ENCODE results near the gene HTR2B.
A peak's percentile ranks its signal among the peaks of the same experiment; 100 is the strongest.
"Not testable (repeated sequence)": the region's sequence is repeated elsewhere in the genome, so short reads cannot be mapped to it uniquely, and the experiment has no call there.

HTR2B gene

DNA sequence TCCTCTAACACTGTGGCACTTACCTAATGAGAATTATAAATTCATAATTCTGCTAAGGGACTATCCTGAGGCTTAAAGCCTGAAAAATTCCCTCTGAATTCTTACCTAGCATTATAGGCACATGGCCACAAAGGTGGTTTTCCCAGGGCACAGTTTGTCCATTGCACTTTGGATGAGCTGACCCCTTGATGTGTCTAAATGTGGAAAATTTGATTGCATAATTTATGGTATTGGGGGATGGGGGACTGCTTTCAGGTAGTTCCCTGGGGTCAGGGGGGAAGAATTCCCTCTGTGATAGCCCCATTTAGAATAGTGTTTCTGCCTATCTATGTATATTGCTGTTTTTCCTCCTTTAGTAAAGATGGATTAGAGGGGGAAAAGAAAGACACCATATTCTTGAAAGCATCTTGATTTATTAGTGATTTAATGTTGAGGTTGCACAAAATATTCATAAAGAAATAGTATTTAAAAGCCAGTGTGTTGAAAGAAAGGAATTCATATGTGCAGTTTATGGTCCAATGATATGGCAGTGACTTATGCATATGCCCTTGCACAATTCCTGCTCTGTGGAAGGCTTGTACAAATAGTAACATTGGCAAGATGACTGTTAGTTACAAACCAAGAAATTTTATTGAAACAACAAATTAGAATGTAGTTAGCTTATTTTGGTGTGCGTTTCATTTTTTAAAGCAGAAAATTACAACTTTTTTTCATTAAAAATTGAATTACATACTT is 8.7 kb upstream of the HTR2B start:
- no peak for DNase-seq (ENCODE audit: low read depth)

DNA sequence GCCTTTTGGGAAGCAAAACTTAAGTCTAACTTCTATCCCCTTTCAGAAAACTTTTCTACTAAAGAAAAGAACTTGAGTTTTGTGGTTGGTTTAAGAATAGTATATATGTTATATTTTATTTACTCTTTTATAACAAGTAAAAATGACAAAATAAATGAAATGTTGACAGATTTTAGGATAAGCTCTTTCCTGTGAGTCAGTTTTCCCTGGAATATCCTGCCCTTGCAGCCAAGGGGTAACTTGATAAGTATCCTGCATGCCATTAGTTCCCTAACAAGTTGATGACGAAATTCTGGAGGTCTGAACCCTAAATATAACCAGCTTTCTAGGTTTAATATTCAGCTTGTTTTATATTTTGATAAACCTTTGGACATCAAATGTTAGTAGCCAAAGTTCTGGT is 7.3 kb upstream of the HTR2B start:
- DNase-seq (ENCODE audit: low read depth), result no peak

DNA sequence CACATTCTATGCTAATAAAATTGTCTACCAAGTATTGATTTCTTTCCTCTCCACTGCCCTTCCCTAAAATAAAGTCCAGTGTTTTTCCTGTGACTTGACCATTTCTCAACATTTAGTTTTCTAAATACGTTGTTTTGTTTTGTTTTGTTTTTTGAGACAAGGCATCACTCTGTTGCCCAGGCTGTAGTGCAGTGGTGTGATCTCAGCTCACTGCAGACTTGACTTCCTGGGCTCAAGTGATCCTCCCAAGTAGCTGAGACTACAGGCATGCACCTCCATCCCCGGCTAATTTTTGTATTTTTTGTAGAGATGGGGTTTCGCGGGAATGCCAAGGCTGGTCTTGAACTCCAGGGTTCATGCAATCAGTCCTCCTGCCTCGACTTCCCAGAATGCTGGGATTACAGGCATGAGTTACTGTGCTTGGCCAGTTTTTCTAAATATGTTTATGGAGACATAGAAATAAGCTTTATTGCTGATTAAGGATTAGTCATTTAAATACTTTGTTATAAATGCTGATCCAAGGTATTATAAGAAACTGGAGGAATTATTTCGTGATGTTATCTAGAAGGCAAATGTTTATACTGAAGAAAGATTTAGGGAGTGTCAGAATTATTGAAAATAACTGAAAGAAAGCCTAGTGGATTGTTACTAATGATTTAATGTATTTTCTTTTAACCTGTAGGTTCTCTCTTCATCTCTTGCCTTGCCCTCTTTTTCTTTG is 5.7 kb upstream of the HTR2B start:
- DNase-seq (ENCODE audit: low read depth), result no peak

DNA sequence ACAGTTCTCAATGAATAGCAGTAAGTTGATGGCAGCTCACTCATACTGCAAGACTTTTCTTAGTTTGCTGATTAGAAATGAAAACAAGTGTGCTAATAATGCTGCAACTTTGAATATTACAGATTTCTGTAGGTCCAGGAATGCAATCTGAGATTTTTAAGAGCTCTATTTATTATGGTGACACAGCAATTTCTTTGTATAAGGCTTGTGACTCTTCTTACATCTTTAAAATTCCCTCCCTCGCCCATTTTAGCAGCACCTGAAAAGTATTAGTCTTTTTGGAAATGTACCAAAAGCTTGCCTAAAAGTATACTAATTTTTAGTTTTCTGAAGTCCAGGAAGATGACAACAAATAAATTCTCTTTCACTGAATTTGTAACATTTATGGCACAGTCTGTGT is 4.4 kb upstream of the HTR2B start:
- no peak for DNase-seq (ENCODE audit: low read depth)

DNA sequence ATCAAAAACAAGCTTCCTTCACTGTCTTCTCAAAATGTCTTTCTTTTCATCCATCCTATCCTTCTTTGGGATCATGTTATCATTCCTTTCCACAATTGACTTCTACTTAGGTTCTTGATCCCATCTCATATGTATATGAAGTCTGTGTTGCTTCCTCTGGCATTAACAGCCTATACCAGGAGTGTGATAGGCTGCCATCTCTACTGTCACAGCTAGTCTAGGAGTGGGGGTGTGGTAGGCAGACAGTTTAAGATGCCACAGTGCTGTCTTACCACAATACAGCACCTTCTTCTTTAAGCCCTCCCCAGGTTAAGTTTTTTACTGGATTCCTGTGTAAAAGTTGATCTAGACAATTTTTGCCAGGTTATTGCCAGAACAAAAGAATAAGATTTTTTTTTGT is 3.7 kb upstream of the HTR2B start:
- no peak for DNase-seq (ENCODE audit: low read depth)

DNA sequence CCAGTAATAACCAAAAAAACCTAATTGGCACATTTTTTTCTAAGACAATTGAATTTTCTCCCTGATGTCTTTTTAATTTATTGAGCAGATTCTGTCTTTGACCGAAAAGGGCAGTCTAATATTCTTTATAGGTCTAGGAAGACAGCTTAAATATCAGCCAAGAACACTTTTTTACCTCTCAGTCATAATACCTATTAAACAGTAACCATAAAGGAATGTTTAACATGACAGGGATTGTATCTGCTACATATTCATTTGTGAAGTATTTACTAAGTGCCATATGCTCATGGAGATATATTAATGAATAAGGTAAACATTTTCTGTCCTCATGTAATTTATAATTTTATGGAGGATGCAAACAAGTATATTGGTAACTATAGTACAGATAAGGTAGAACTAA is 3.1 kb upstream of the HTR2B start:
- no peak for DNase-seq (ENCODE audit: low read depth)

DNA sequence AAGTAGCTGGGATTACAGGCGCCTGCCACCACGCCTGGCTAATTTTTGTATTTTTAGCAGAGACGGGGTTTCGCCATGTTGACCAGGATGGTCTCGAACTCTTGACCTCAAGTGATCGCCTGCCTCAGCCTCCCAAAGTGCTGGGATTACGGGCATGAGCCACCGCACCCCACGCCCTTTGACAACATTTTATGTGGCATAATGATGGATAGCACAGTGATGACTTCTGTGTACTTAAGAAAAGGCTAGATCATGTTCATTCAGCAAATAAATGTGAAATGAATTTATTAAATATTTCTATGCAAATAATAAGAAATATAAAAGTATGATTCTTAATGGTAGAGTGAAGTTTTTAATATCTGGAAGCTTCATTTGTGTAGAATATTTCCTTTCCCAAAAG is 2.6 kb upstream of the HTR2B start:
- DNase-seq (ENCODE audit: low read depth), result no peak

DNA sequence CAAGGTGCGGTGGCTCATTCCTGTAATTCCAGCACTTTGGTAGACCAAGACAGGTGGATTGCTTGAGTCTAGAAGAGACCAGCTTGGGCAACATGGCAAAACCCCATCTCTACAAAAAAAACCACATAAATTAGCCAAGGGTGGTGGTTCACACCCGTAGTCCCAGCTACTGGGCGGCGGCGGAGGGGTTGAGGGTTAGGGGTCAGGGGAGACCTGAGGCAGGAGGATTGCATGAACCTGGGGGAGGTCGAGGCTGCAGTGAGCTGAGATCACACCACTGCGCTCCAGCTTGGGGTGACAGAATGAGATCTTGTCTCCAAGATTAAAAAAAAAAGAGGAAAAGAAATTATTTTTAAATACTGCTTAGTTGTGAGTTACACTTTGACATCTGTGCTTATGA is 1.3 kb upstream of the HTR2B start:
- no peak for DNase-seq (ENCODE audit: low read depth)

DNA sequence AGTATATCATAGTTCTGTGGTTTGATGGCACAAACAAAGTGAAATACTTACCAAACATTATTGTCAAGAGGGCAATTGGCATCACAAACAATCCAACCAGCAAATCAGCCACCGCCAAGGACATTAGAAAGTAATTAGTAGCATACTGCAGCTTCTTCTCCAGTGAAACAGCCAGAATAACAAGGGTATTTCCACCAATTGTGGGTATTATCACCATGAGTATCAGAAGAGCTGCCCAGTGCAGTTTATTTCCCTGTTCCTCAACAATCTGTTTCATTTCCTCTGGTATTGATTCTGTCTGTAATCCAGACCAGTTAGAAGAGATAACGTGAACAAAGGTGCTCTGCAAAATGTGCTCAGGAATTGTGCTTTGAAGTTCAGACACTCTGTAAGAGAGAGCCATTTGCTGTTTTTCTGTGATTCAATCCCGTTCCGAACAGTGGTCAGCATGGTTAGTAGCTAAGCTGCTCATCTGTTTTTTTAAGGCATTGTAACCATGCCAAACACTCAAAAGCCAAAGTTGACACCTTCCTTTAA is 1.4 kb downstream of the HTR2B start:
- DNase-seq (ENCODE audit: low read depth), result no peak

DNA sequence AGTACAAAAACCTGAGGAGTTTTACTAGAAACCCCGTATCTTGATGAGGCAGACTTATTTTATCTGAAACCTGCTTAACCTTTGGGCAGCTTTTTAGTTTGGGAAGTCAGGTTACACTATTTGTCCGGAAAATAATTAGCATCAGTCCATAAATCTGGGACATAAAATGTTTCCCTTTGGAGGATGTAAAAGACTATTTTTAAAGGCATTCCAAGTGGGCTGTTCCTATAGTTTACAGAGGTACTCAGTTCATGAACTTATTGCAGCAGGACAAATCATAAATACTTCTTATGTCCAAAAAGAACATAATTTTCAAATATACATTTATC is 6.3 kb downstream of the HTR2B start:
- DNase-seq (ENCODE audit: low read depth), result no peak

DNA sequence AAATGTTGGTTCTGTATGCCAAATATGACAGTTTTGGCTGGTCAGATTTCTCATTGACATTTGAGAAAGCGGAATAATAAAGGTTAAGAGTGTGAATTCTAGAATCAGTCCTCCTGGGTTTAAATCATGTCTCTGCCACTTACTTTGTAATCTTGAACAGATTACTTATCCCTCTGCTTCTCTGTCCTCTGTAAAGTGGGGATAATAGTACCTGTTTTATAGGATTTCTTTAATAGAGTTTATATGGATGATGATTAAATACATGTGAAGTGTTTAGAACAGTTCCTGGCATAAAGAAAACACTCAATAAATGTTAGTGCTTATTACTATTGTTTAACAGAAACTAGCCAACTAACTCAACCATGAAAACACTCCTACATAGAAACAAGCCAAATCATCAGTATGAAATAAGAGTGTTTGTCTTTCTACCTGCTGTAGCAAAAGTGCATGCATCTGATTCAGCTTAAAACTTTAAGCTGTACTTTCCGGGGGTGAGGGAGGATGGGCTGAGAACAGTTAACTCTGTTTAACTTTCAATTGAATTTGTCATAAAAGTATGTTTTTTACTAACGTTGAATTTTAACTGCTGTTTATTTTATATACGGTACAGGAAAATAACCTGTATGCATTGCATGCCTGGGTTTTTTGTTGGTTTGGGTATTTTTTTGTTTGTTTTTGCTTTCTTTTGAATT is 6.8 kb downstream of the HTR2B start:
- DNase-seq (ENCODE audit: low read depth), result no peak

DNA sequence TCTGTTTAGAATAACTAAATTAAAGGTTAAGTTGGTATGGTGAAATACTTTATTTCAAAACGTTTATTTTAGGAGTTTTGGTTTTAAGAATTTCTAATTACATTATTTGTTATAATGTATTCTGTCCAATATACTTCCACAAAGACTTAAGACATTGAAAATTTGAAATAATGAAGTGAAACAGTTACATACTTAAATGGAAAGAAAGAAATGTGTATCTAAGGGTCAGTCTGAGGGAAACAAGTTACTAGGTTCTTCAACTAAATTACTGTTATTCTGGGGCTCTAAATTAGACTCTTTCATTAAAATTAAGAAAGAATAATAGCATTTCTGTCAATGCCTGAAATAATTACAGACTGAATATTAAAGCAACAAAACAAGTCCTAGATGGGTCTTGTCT is 7.7 kb downstream of the HTR2B start:
- DNase-seq (ENCODE audit: low read depth), result no peak

DNA sequence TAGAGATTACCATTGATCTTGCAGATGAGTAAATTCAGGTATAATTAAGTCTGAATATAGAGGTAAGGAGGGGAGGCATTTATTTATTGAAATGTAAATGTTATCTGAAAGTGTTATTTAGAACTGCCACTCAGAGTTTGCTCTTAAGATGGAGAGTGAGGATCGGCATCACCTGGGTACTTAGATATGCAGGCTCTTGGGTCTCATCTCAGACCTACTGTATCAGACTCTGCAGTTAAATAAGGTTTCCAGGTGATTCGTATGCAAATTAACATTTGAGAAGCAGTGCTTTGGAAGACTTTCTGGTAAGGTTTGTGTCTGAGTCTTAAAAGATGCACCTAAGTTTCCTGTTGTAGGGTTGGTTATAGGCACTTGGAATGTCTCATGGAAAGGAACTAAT is 9.2 kb downstream of the HTR2B start:
- DNase-seq (ENCODE audit: low read depth), result no peak

DNA sequence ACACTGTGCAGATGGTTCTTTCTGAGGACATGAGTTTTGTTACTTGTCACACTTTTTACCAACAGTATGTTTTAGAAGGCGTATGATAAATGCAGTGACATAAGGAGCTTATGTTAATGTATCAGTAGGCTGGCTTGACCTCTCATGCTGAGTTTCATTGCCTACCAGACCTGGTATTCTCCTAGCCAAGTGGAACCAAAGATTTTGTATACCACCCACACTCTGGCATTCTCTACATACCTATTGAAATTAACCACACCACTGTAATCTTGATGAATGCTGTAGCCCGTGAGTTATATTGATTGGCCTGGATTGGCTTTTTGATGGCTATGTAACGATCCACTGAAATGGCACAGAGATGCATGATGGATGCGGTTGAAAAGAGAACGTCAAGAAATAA is 11.4 kb downstream of the HTR2B start:
- no peak for DNase-seq (ENCODE audit: low read depth)

DNA sequence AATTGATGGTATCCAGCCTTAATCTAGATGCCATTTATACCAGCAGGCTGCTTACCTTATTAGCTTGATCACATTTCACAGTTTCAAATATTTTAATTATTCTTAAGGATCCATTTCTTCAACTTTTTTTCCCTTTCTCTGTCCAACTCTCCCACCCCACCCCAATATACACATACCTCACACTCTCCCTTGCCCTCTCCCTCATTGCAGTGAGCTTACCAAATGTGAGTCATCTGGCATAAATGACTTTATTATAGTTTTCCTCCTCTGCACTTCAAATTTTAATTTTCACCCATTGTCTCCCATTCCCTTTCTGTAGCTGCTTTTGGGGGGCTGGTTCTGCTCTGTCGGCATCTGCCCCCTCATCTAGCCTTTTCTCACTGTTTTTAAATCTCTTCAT is 12.9 kb downstream of the HTR2B start:
- no peak for DNase-seq (ENCODE audit: low read depth)

DNA sequence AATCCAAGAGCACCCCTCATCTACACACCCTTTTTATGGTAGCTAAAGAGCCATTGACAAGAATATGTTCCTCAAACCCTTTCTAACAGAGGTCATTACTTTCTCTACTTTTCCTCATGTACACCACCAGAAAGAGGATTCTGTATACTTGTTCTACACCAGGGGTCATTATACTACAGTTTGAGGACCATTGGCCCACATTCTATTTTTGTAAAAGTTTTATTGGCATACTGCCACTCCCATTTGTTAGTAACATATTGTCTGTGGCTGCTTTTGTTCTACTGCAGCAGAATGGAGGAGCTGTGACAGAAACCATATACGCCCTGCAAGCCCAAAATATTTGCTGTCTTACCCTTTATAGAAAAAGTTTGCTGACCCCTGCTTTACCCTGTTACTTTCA is 14.3 kb downstream of the HTR2B start:
- DNase-seq (ENCODE audit: low read depth), result no peak

DNA sequence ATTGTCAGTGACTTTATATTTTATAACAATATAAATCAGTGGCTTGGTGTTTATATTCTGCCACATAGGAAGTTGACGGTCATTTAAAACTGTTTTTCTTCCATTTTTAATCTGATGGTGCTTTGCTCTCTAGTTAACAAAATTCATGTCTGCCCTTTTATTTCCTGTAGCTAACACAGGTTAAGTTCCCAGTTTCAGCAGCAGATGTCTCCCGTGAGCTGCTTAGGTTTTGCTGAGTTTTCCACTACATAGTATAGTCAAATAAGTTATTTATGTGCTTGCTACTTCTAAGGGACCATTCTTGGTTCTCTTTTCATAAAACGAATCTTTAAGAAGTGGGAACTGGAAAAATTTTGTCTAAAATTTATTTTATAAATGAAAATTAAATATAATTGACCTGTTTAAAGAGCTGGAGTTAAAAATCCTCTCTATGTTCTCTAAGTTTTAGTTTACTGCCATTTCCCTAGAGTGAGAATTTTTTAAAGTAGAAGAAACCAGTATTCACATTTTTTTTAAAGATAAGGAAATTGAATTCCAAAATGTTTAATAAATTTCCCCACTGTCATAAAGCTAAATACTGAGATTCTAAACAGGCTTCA is 20.6 kb downstream of the HTR2B start:
- peak; percentile 19 for DNase-seq (ENCODE audit: low read depth)

DNA sequence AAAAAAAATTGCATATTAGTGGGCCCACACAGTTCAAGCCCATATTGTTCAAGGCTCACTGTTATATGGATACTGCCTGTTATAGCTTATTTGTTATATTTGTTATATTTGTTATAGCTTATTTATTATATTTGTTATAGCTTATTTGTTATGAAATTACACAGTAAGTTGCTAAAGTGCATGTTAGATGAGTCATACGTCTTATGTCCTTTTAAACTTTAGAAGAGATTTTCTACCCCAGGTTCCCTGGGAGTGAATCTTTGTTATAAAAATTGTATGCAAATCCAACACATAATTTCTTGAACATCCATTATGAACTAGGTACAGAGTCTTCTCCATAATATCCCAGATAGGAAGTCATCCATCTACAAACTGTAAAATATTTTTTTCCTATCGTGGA is 22.1 kb downstream of the HTR2B start:
- DNase-seq (ENCODE audit: low read depth), result no peak

DNA sequence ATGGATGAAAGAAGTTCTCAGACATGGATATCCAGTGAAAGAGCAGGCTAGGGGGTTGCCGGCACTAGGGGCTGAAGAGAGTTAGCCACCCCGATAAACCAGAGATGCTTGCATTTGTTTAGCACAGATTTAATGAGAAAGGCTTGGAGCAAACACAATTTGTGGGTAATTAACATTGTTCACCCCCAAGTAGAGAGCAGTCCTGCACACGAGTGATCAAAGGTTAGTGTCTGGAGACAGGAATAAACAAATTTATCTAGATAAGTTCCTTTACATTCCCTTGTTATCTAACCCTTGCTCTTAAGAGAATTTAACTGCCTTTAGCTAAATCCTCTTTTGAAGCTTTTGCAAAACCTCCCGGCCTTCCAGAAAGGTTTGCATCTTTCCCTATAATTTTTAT is 23.9 kb downstream of the HTR2B start:
- DNase-seq (ENCODE audit: low read depth), result no peak

DNA sequence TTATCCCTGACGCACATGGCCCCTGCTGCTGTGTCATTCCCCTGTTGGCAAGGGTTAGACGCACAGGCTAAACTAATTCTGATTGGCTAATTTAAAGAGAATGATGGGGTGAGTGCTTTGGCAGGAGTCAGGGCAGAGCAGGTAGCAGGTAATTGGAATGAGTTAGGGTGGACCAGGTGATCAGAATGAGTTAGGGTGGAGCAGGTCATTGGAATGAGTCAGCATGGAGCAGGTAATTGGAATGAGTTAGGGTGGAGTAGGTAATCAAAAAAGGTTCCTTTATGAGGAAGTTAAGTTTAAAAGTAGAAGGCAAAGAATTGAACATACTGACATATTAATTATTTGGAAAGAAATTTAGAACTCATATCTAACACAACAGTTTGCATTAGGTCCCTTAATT is 24.5 kb downstream of the HTR2B start:
- not testable (repeated sequence) for DNase-seq (ENCODE audit: low read depth)

DNA sequence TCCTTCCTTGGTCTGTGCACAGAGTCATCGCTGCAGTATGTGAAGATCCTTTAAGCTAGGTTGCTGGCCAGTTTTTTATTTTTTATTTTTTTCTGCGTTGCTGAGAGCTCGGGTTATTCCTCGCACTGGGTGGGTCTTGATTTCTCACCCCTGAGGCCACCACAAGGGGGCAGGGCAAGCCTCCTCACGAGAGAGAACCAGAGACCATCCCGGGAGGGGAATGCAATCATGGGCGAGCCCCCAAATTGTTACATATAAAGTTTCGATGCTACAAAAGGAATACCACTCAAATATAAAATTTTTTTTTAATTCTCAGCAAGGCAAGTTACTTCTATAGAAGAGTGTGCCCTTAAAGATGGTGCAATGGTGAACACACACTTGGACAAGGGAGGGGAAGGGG is 24.9 kb downstream of the HTR2B start:
- no peak for DNase-seq (ENCODE audit: low read depth)

DNA sequence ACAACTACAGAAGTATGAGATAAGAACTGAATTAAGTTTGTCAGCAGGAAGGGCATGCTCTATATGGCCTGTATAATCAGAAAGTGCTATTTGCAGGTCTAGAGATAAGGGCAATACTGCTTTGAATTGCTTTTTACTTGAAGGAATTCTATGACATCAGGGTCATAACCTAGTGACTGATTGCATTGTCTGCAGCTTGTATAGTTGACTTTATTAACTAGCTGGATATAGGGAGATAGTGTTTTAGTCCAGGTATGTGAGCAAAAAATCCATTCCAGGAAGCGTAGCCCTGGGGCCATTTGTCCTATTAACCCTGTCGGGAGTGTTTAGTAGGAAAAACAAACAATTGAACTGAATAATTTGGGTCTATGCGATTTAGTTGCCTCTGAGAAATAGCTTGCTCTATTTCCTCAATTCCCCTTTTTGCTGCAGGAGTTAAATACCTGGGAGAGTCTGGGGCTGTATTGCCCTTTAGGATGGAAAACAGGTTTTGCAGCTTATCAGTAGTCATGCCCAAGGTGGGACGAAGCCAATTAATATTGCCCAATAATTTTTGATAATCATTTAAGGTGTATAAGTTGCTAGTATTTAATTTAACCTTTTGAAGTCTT is 30.0 kb downstream of the HTR2B start:
- DNase-seq (ENCODE audit: low read depth), result no peak

All from HS-27A (cell line).